Upper lobe of right lung (tissue), 1 donor: ENCODE data around the gene RNF217. TPM values are rescaled to one million over a fixed set of nuclear protein-coding genes. Genes with fewer than 3 reads are reported as not detected.

Source experiments
- ATAC-seq: fragments of 200-7000 bp; cut with Tn5 transposase; one replicate; pipeline ENCODE4 v1.9.1; 2020; ENCODE audit warnings: mild to moderate bottlenecking, moderate library complexity
- DNase-seq: peaks from one replicate; pipeline ENCODE4 v3.0.0-alpha.2; 2020
- H3K27ac ChIP-seq: fragments of 200-600 bp; one replicate; pipeline ENCODE4 v1.8.0; 2022
- H3K27me3 ChIP-seq: fragments of 200-600 bp; one replicate; pipeline ENCODE4 v1.8.0; 2022; ENCODE audit warnings: mild to moderate bottlenecking
- H3K36me3 ChIP-seq: fragments of 200-600 bp; one replicate; pipeline ENCODE4 v1.8.0; 2022
- H3K4me1 ChIP-seq: fragments of 200-600 bp; one replicate; pipeline ENCODE4 v1.8.0; 2022
- H3K4me3 ChIP-seq: fragments of 200-600 bp; one replicate; pipeline ENCODE4 v1.8.0; 2022; ENCODE audit warnings: mild to moderate bottlenecking
- H3K9me3 ChIP-seq: fragments of 200-600 bp; one replicate; pipeline ENCODE4 v1.8.0; 2022
- intact Hi-C: fragments of 100-400 bp; cut with DNase I; formaldehyde crosslinking; loops from one replicate; pipeline ENCODE4 v1.11.0; 2022
- total RNA-seq: library from RNA; stranded (reverse); fragmentation: NEBNext Ultra II Directional; extraction: Animal tissue kit (Norgen Biotek cat#: 25700); gene quantifications from one replicate; pipeline ENCODE4 v1.2.1, GENCODE V29; 2021
- TF ChIP-seq, protein P1 (sequence below): fragments of 200-600 bp; IDR thresholded peaks from one replicate; pipeline ENCODE4 v1.8.0; 2022; ENCODE audit warnings: antibody characterized with exemption
- donor health status: DM: no; HTN: yes; CAD: no; lungs with severe emphysema.

Gene RNF217
- total RNA-seq, 1 donor from 2014 or later, result 29.2 TPM

GRCh38 chr6:125054331-125054730 lies 92.1 kb downstream of the RNF217 start:
- no peak for DNase-seq
- intact Hi-C loops, result no loop called here
- H3K27ac ChIP-seq, result no peak overlapping the region
- H3K4me1 ChIP-seq, result no peaks in the 10 kb centered on the region
- TF ChIP-seq, protein P1, sequence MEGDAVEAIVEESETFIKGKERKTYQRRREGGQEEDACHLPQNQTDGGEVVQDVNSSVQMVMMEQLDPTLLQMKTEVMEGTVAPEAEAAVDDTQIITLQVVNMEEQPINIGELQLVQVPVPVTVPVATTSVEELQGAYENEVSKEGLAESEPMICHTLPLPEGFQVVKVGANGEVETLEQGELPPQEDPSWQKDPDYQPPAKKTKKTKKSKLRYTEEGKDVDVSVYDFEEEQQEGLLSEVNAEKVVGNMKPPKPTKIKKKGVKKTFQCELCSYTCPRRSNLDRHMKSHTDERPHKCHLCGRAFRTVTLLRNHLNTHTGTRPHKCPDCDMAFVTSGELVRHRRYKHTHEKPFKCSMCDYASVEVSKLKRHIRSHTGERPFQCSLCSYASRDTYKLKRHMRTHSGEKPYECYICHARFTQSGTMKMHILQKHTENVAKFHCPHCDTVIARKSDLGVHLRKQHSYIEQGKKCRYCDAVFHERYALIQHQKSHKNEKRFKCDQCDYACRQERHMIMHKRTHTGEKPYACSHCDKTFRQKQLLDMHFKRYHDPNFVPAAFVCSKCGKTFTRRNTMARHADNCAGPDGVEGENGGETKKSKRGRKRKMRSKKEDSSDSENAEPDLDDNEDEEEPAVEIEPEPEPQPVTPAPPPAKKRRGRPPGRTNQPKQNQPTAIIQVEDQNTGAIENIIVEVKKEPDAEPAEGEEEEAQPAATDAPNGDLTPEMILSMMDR, result no peak
- no peaks in the 10 kb centered on the region for H3K27me3 ChIP-seq
- no peaks in the 10 kb centered on the region for H3K9me3 ChIP-seq
- no peak overlapping the region for H3K4me3 ChIP-seq
- no peak for ATAC-seq
- H3K36me3 ChIP-seq, result no peaks in the 10 kb centered on the region

- TF ChIP-seq, protein P1, result no peak
- ATAC-seq (no peak), DNase-seq (no peak)
- intact Hi-C loops, result no loop called here
- no peaks in the 10 kb centered on the region for H3K27me3 ChIP-seq
- no peak overlapping the region for H3K4me3 ChIP-seq
- H3K36me3 ChIP-seq, result no peaks in the 10 kb centered on the region
- H3K4me1 ChIP-seq, result no peaks in the 10 kb centered on the region
- H3K9me3 ChIP-seq, result no peaks in the 10 kb centered on the region
- H3K27ac ChIP-seq, result no peak overlapping the region
These were observed 95.4 kb downstream of the RNF217 start for GRCh38 chr6:125057392-125058246.

DNA sequence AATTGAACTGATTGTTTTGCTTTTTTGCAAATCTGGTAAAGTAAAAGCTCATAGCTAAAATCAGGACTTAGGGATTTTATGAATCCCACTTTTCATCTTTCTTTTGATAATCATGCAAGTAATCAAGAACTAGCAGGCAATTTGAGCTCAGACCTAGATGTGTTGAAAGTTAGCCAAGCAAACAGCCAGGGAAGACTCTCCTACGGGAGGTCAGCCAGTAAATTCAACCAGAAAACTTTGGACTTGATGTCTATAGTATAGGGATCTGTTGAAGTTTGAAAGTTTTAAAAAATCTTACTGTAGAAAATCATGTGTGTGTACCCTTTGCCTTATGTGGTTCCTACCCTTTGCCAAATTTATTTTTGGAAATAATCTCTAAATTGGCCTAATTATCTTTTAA lies 96.3 kb downstream of the RNF217 start:
- Histone ChIP-seq H3K36me3 (no peaks in the 10 kb centered on the region), H3K27me3 (no peaks in the 10 kb centered on the region), H3K4me1 (no peaks in the 10 kb centered on the region), H3K4me3 (no peak overlapping the region), H3K9me3 (no peaks in the 10 kb centered on the region), H3K27ac (no peak overlapping the region)
- intact Hi-C loops, result no loop called here
- TF ChIP-seq, protein P1, result no peak
- ATAC-seq (no peak), DNase-seq (no peak)

- TF ChIP-seq, protein P1, result no peak
- ATAC-seq (no peak), DNase-seq (no peak)
- H3K27me3 ChIP-seq, result no peaks in the 10 kb centered on the region
- H3K4me1 ChIP-seq, result no peaks in the 10 kb centered on the region
- H3K36me3 ChIP-seq, result no peaks in the 10 kb centered on the region
- no peaks in the 10 kb centered on the region for H3K9me3 ChIP-seq
- intact Hi-C loops, result no loop called here
- H3K27ac ChIP-seq, result no peak overlapping the region
- H3K4me3 ChIP-seq, result no peak overlapping the region
These were observed 101.1 kb downstream of the RNF217 start for GRCh38 chr6:125063307-125063706.

- TF ChIP-seq, protein P1, result no peak
- no peaks in the 10 kb centered on the region for H3K9me3 ChIP-seq
- H3K27me3 ChIP-seq, result no peaks in the 10 kb centered on the region
- ATAC-seq, result no peak
- H3K36me3 ChIP-seq, result no peaks in the 10 kb centered on the region
- intact Hi-C loops, result no loop called here
- H3K27ac ChIP-seq, result no peak overlapping the region
- no peak overlapping the region for H3K4me3 ChIP-seq
- DNase-seq, result no peak
- no peaks in the 10 kb centered on the region for H3K4me1 ChIP-seq
These were observed 103.9 kb downstream of the RNF217 start for GRCh38 chr6:125066140-125066539.
